H9 (cell line): Measurements from ENCODE around the gene GPR25. TPM values are rescaled to one million over a fixed set of nuclear protein-coding genes. Genes with fewer than 3 reads are reported as not detected.

Experiments used
- DNase-seq: peaks from one replicate; pipeline ENCODE4 v3.0.0-alpha.2; 2017
- H2AFZ ChIP-seq: one replicate; pipeline ENCODE4 v1.6.1; 2013; ENCODE audit warnings: mild to moderate bottlenecking, low read length, control low read depth, moderate library complexity
- H2AK5ac ChIP-seq: 2 replicates; pipeline ENCODE4 v1.6.1; 2013; ENCODE audit warnings: low read length, control low read depth, mixed read lengths; ENCODE audit not compliant: insufficient read length
- H2BK120ac ChIP-seq: one replicate; pipeline ENCODE4 v1.6.1; 2013; ENCODE audit warnings: low read depth, mild to moderate bottlenecking, low read length, control low read depth, inconsistent platforms; ENCODE audit not compliant: poor library complexity, severe bottlenecking
- H2BK12ac ChIP-seq: 2 replicates; pipeline ENCODE4 v1.6.1; 2013; ENCODE audit warnings: low read length, control low read depth, mixed read lengths, low read depth; ENCODE audit not compliant: insufficient read length
- H2BK15ac ChIP-seq: 2 replicates; pipeline ENCODE4 v1.6.1; 2013; ENCODE audit warnings: low read depth, low read length, control low read depth
- H2BK20ac ChIP-seq: one replicate; pipeline ENCODE4 v1.6.1; 2013; ENCODE audit warnings: low read depth, mild to moderate bottlenecking, low read length, control low read depth, inconsistent platforms; ENCODE audit not compliant: poor library complexity, severe bottlenecking
- H2BK5ac ChIP-seq: 2 replicates; pipeline ENCODE4 v1.6.1; 2013; ENCODE audit warnings: low read length, control low read depth, mixed read lengths; ENCODE audit not compliant: insufficient read length
- H3K14ac ChIP-seq: 2 replicates; pipeline ENCODE4 v1.6.1; 2013; ENCODE audit warnings: low read length, control low read depth; ENCODE audit not compliant: insufficient read depth
- H3K18ac ChIP-seq: 2 replicates; pipeline ENCODE4 v1.6.1; 2013; ENCODE audit warnings: low read depth, mild to moderate bottlenecking, mixed read lengths, low read length, control low read depth; ENCODE audit not compliant: insufficient read length
- H3K23ac ChIP-seq: 2 replicates; pipeline ENCODE4 v1.6.1; 2013; ENCODE audit warnings: low read length, control low read depth, mixed read lengths, low read depth; ENCODE audit not compliant: insufficient read length
- H3K23me2 ChIP-seq: 2 replicates; pipeline ENCODE4 v1.6.1; 2013; ENCODE audit warnings: low read depth, mild to moderate bottlenecking, mixed read lengths, low read length, control low read depth; ENCODE audit not compliant: insufficient read length, poor library complexity, severe bottlenecking
- H3K27ac ChIP-seq: 2 replicates; pipeline ENCODE4 v1.5.1; 2013; ENCODE audit warnings: low read length, control low read depth, mixed read lengths, low read depth; ENCODE audit not compliant: insufficient read length
- H3K27me3 ChIP-seq: 2 replicates; pipeline ENCODE4 v1.6.1; 2013; ENCODE audit warnings: low read length, control low read depth, inconsistent platforms; ENCODE audit not compliant: insufficient read depth
- H3K4ac ChIP-seq: 2 replicates; pipeline ENCODE4 v1.6.1; 2013; ENCODE audit warnings: low read depth, mild to moderate bottlenecking, control low read depth, inconsistent platforms, low read length, moderate library complexity
- H3K4me1 ChIP-seq: 2 replicates; pipeline ENCODE4 v1.6.1; 2013; ENCODE audit warnings: low read length, control low read depth, inconsistent platforms; ENCODE audit not compliant: insufficient read depth
- H3K4me2 ChIP-seq: 2 replicates; pipeline ENCODE4 v1.6.1; 2013; ENCODE audit warnings: low read length, control low read depth, mixed read lengths; ENCODE audit not compliant: insufficient read length, insufficient read depth
- H3K56ac ChIP-seq: 2 replicates; pipeline ENCODE4 v1.6.1; 2013; ENCODE audit warnings: low read depth, mild to moderate bottlenecking, mixed read lengths, low read length, control low read depth; ENCODE audit not compliant: insufficient read length
- H3K79me1 ChIP-seq: 2 replicates; pipeline ENCODE4 v1.6.1; 2013; ENCODE audit warnings: low read depth, mild to moderate bottlenecking, moderate library complexity, low read length, control low read depth, inconsistent platforms; ENCODE audit not compliant: insufficient read depth, poor library complexity, severe bottlenecking
- H3K79me2 ChIP-seq: 2 replicates; pipeline ENCODE4 v1.6.1; 2013; ENCODE audit warnings: low read length, control low read depth, inconsistent platforms; ENCODE audit not compliant: insufficient read depth
- H3K9ac ChIP-seq: 2 replicates; pipeline ENCODE4 v1.6.1; 2013; ENCODE audit warnings: low read length, control low read depth, mixed read lengths; ENCODE audit not compliant: insufficient read length; ENCODE audit errors: extremely low read depth
- H3K9me3 ChIP-seq: one replicate; pipeline ENCODE4 v1.6.1; 2013; ENCODE audit warnings: low read depth, low read length, inconsistent platforms; ENCODE audit not compliant: control insufficient read depth
- H3T11ph ChIP-seq: one replicate; pipeline ENCODE4 v1.6.1; 2013; ENCODE audit warnings: mild to moderate bottlenecking, low read length, control low read depth, inconsistent platforms
- H4K20me1 ChIP-seq: one replicate; pipeline ENCODE4 v1.6.1; 2013; ENCODE audit not compliant: control insufficient read depth, insufficient read length, insufficient read depth
- H4K5ac ChIP-seq: 2 replicates; pipeline ENCODE4 v1.6.1; 2013; ENCODE audit warnings: low read depth, mild to moderate bottlenecking, mixed read lengths, low read length, control low read depth; ENCODE audit not compliant: insufficient read length
- H4K8ac ChIP-seq: replicated peaks from 2 replicates; pipeline ENCODE4 v1.6.1; 2013; ENCODE audit warnings: low read length, control low read depth, mixed read lengths, low read depth; ENCODE audit not compliant: insufficient read length
- H4K91ac ChIP-seq: 2 replicates; pipeline ENCODE4 v1.6.1; 2013; ENCODE audit warnings: low read depth, mild to moderate bottlenecking, moderate library complexity, mixed read lengths, low read length, control low read depth; ENCODE audit not compliant: insufficient read length
- H3K27ac Mint-ChIP-seq, 3 experiments: 2 replicates in 2 of 3; 3 replicates in 1 of 3; pipeline ENCODE4 v1.8.0; 2020 to 2021; ENCODE audit warnings: mixed read lengths in 3 of 3, mild to moderate bottlenecking in 1 of 3, moderate library complexity in 1 of 3
- H3K27me3 Mint-ChIP-seq: 2 replicates; pipeline ENCODE4 v1.8.0; 2021; ENCODE audit warnings: low read depth, mild to moderate bottlenecking, moderate library complexity, mixed read lengths
- H3K36me3 Mint-ChIP-seq, 3 experiments: 2 replicates in 2 of 3; 3 replicates in 1 of 3; pipeline ENCODE4 v1.8.0; 2020 to 2021; ENCODE audit warnings: low read depth in 3 of 3, mixed read lengths in 3 of 3; ENCODE audit not compliant: insufficient read depth in 1 of 3
- H3K4me1 Mint-ChIP-seq, 2 experiments: 2 replicates each; pipeline ENCODE4 v1.8.0; 2020; ENCODE audit warnings: mixed read lengths in 2 of 2
- H3K4me3 Mint-ChIP-seq, 2 experiments: 2 replicates in 1 of 2; 3 replicates in 1 of 2; pipeline ENCODE4 v1.8.0; 2020 to 2021; ENCODE audit warnings: mild to moderate bottlenecking in 2 of 2, mixed read lengths in 2 of 2, moderate library complexity in 1 of 2
- H3K9me3 Mint-ChIP-seq, 2 experiments: 2 replicates in 1 of 2; 3 replicates in 1 of 2; pipeline ENCODE4 v1.8.0; 2020; ENCODE audit warnings: mild to moderate bottlenecking in 2 of 2, mixed read lengths in 2 of 2, moderate library complexity in 1 of 2
- CTCF ChIP-seq: fragments of 200-600 bp; sonication (generic); conservative IDR thresholded peaks from 3 replicates; pipeline ENCODE4 v1.8.0; 2021; ENCODE audit warnings: antibody characterized with exemption, mild to moderate bottlenecking
- WGBS: extraction: QIAGEN DNeasy Blood & Tissue Kit; methylation state at CpG from one replicate; pipeline ENCODE4 v1.1.7; 2013; ENCODE audit warnings: missing lambda C conversion rate, low lambda C conversion rate, mixed read lengths; ENCODE audit not compliant: insufficient read length; ENCODE audit errors: extremely low coverage; 5-methylcytosine and 5-hydroxymethylcytosine counted together
- total RNA-seq: library from RNA; stranded (reverse); gene quantifications from 2 replicates; pipeline ENCODE4 v1.2.1, GENCODE V29; 2021

The GPR25 gene
- total RNA-seq, 1 experiment from 2014 or later, result not detected

GRCh38 chr1:200897259-200897658 is 24.5 kb downstream of the GPR25 start:
- WGBS, result no CpG with 5 or more reads among the region's 5 CpGs
- no peaks in the 10 kb centered on the region for H3K9me3 ChIP-seq
- H3T11ph ChIP-seq, result no peak overlapping the region
- peaks cover 7% of the 10 kb centered on the region for H3K79me1 ChIP-seq
- Mint-ChIP-seq H3K4me3 (no peak overlapping the region), H3K27ac (peak overlapping the region in 1 of 3 experiments; percentile 44; a peak in 1 of 7 replicates), H3K9me3 (no peaks in the 10 kb centered on the region; a peak in 1 of 5 replicates), H3K36me3 (peaks cover 26 to 44% (median 43%) of the 10 kb centered on the region in 3 experiments; a peak in 6 of 7 replicates), H3K4me1 (peaks cover 48 to 55% of the 10 kb centered on the region in 2 experiments), H3K27me3 (no peaks in the 10 kb centered on the region)
- no peak overlapping the region for H3K14ac ChIP-seq
- no peak overlapping the region for H2BK120ac ChIP-seq
- DNase-seq, result no peak
- no peak overlapping the region for H2BK5ac ChIP-seq
- no peak overlapping the region for H3K4ac ChIP-seq
- no peak overlapping the region for H4K91ac ChIP-seq
- H3K9ac ChIP-seq, result no peak overlapping the region
- peaks cover 18% of the 10 kb centered on the region; the same call in 1 of the 2 replicates for H3K4me1 ChIP-seq
- no peak overlapping the region for H2AK5ac ChIP-seq
- no peak overlapping the region for H3K18ac ChIP-seq
- no peak overlapping the region for H2BK15ac ChIP-seq
- TF ChIP-seq CTCF, result no peak
- no peak overlapping the region for H3K56ac ChIP-seq
- no peaks in the 10 kb centered on the region for H3K27me3 ChIP-seq
- H3K23me2 ChIP-seq, result peaks cover 12% of the 10 kb centered on the region
- no peak overlapping the region for H4K8ac ChIP-seq
- no peak overlapping the region for H3K4me2 ChIP-seq
- no peak overlapping the region for H3K27ac ChIP-seq
- H2BK20ac ChIP-seq, result no peak overlapping the region
- no peak overlapping the region for H3K23ac ChIP-seq
- H4K5ac ChIP-seq, result no peak overlapping the region
- H4K20me1 ChIP-seq, result peaks cover 2% of the 10 kb centered on the region
- no peak overlapping the region for H2AFZ ChIP-seq
- peaks cover 22% of the 10 kb centered on the region; the same call in 1 of the 2 replicates for H3K79me2 ChIP-seq
- no peak overlapping the region for H2BK12ac ChIP-seq
